GM18502 (cell line): ENCODE measurements around the gene TBR1.

Source experiments
- ATAC-seq: cut with Tn5 transposase; IDR thresholded peaks from one replicate; pipeline ENCODE4 v1.9.1; 2021; ENCODE audit warnings: mild to moderate bottlenecking; ENCODE audit not compliant: unreplicated experiment, poor library complexity

The TBR1 gene

DNA sequence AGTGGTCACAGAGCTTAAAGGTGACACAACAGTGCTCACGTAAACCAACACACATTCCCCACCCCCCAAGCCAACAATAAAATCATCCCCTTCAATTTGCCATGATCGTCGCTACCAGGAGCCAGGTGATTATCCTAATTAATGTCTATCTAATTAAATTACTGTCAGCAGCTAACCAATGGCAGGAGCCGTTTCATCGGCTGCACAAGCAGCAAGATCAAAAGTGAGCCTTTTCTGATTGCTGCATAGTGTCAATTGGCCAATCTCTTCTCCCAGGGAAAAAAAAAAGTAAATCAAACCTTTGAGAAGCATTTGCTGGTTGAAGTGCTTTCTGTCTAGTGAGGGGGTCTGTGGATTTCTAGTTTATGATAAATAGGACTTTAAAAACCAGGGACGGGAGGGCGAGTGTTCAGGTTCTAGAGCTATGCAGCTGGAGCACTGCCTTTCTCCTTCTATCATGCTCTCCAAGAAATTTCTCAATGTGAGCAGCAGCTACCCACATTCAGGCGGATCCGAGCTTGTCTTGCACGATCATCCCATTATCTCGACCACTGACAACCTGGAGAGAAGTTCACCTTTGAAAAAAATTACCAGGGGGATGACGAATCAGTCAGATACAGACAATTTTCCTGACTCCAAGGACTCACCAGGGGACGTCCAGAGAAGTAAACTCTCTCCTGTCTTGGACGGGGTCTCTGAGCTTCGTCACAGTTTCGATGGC is at the start of gene TBR1:
Gene TBR1 (plus strand): TSS at position 311 of the 721 bp plus-strand sequence. CDS start 114 bp downstream, at position 425.
- no peak for ATAC-seq

DNA sequence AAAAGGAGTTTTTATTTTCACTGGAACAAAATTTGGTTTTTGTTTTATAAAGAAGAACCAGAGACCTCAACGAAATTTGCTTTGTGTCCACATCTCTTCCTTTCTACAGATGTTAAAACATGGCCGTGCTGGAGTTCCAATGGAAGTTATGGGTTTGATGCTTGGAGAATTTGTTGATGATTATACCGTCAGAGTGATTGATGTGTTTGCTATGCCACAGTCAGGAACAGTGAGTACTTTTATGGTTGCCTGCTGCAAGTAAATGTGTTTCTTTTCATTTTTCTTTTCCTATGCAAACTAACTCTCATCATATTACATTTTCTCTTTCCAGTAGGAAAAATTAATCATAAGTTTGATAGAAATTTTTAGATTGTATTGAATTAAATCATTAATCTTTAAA is 48.4 kb upstream of the TBR1 start:
- no peak for ATAC-seq

DNA sequence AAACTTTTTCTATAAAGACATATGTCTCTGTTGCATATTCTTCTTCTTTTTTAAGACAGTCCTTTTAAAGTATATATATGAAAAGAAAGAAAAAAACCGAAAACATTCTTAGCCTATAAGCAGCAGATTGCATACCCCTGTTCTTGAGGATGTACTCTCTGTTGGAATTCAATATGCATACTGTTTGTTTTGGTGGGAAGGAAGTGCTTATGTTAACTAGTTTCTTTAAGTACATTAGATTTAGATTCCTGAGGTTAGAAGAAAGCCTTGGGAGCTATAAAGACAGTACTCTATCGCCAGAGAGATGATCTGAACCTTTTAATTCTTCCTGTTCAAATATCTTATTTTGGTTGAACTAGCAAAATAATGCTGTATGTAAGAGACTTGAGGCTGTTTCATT is 46.8 kb upstream of the TBR1 start:
- no peak for ATAC-seq

DNA sequence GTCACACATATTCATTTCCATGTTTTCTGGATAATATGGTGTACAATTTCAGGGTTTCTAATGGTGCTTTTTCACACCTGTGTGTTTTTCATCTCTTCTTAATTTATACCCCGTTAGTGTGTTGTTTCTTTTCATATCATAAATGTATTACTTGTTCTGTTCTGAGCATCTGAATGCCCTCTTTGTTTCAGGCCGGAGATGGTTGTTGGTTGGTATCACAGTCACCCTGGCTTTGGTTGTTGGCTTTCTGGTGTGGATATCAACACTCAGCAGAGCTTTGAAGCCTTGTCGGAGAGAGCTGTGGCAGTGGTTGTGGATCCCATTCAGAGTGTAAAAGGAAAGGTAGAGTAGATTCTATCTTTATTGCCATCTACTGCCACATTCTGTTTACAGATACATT is 45.1 kb upstream of the TBR1 start:
- ATAC-seq = no peak

DNA sequence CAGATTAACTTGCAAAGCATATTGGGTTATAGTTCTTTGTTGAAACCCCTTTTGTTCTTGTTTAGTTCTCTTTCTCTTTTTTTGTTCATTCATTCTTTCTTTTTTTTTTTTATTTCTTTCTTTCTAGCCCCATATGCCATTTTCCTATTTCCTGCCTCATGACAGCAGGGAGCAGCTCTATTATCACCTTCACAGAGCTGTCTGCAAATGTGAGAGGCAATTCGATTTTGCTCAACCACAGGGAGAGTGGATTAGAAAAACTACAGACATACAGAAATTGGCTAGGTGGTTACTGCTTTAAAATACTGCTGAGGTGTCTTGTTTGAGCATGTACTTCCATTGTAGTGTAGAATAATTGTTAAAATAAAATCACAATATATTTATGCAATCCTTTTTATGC is 44.2 kb upstream of the TBR1 start:
- no peak for ATAC-seq

DNA sequence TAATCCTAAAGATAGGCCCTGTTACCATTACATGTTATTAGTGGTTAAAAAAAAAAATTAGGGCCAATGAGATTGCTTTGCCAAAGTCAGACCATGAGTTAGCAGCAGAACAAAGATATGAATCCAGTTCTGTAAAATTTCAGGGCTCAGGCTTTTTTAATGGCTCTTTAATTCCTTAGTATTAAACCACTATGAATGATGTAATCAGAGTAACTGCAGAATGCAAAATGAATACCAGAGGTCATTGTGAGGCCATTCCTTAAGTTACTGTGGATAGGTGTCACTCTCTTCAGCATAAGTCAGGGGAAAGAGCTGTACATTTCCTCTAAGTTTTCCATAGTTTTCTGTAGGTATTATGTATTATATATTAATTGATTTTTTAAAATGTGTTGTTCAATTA is 42.2 kb upstream of the TBR1 start:
- ATAC-seq = no peak

DNA sequence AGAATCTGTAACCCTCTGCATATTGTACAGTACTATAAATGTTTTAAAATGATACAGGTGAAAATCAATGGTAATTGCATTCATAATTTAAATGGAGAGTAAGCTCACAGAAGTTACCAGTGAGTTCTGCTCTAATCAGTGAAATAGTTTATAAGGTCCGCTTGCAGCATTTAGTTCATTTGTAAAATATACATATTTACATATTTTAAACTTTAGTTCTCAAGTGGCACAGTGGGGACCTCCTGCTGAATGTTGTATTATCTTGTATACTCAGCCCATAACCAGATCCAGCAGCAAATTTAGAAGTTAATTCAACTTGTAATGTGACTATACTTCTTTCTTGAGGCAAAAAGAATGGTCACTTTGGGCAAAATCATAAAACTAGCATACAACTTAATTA is 41.7 kb upstream of the TBR1 start:
- ATAC-seq = no peak

DNA sequence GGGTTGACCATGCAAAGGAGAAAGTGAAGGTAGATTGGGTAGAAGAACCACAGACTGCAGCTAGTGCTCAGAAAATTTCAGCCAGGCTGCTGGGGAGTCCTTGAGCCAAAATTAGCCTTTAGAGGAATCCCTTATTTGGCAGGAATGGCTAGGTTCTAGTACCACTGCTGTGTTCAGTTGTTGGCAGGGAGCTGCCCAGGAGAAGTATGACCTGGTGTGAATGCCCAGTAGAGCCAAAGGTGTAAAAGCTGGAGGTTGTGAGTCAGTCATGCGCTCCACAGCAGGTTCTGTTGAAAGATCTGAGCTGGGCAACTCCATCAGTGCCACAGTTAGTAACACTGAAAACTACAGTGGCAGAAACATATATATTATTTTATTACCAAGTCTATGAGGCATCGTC is 36.4 kb upstream of the TBR1 start:
- no peak for ATAC-seq

DNA sequence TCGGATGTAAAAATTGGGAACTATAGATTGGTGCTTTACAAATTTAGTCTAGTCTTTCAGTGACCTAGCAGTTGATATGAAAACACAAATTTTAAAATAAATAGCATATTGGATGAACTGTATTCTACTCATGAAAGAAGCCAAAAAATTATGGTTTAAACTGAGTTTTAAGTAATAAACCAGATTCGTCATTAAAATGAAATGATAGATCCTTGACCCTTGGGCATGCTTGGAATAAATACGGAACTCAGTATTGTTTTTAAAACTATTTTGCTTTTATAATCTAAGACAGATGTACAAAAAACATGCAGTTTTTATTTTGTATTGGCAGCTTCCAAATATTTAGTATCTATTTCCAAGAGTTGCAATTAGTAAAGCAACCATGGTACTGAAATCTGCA is 34.6 kb upstream of the TBR1 start:
- no peak for ATAC-seq

DNA sequence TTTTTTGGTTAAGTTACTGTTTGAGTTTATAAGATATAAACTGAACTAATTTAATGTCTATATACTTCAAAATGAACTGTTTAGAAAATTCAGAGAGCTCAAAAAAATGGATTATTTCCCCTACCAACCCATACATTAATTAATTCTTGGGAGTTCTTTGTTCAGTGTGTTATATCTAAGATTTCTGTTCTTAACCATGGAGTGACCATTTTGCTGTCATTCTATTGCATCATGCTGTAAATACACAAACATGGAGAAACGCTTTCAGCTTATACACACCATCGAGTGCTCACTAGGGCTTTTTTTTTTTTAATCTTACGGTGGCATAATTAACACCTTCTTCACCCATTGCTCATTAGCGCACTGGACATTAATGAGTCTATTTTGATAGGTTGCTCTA is 33.4 kb upstream of the TBR1 start:
- ATAC-seq = no peak

DNA sequence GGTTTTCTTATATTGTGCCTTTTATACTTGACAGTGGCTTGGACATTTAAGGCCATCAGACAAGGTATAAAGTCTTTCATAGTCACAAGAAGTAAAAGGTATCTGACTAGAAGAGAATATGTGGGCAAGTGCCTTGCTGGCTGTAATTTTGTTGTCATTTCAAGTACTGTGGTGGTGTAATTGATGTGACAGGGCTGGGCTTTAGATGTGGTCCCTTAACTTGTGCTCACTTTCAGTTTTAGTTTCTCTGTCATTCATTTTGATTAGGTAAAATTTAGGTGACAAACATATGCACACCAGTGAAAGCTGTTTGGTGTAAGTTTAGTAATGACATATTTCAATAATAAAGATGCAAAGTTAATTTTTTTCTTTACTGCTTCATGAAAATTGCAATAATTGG is 31.2 kb upstream of the TBR1 start:
- ATAC-seq = peak; percentile 76

DNA sequence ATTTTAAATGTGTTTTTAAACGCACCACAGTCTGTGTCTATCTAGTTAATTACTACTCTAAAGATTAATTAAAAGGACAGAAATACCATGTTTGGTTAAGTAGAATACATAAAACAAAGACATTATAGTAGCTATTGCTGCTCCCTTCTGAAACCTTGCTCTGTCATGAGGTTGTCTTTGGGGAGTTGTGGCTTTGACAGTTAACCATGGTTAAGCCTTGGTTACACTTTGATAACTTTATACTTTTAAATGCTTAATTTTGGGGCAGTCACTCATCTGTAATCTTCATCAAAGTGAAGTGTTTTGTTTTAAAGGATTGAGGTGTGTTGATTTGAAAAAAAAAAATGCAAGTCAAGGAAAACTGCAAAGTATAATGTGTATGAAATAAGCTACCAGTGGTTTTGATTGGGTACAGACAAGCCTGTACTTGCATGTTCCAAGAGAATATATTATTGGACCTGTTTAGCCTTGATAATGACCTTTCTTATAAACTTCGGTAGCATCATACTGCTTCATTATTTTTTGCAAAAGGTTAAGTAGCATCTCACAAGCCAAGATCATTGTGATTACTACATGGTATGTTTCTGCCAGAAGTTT is 29.8 kb upstream of the TBR1 start:
- ATAC-seq = peak; percentile 63

DNA sequence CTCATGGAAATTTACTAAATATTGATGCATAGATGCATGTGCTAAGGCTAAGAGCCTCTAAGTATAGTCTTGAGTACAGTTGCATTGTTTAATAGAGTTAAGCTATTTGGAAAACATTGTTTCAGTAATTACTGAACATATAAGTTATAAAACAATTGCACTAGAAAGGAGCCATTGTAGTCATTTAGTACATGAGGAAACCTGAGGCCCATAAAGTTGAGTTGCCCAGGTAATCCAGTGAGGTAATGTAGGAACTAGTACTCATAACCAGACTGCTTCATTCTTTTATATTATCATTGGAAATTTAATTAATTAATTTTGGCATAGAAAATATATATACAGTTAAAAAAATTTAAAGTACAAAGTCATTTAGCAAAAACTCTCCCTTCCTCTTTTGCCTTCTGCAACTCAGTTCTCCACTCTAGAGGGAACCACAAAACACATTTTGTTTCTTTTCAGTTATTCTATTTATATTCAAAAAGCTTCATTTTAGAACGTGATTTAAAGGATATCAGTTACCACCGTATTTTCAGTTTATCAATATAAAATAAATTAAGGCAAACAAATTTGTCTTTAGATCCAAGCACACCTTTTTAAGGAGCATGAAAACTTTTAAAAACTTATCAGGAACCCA is 27.8 kb upstream of the TBR1 start:
- peak; percentile 44 for ATAC-seq

DNA sequence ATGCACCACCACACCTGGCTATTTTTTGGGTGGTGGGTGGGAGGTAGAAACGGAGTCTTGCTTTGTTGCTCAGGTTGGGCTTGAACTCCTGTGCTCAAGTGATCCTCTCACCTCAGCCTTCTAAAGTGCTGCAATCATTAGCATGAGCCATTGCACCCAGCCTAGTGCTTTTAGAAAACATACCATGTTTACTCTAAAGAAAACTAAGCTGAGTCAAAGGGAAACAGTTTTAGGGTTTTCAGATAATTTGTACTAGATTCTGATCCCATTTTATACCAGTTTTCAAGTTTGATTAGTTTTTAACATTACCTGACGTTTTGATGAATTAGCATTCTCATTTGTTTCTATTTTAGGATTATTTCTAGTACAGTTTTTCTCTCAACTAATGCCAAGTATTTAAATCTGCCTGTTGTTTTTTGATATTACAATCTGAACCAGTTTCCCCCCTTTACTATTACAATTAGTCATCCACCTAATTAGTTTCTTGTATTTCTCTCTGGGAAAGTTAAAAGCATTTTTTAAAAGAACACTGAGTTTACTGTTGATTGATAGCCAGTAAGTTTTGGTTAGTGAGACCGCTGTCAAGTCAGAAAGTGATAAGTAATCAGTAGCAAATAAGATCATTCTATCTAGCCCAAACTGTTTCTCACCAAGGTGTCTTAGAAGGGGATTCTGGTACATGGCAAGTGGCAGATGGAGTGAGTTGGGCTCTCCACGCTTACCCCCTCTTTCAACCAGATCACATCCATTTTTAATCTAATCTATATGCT is 24.2 kb upstream of the TBR1 start:
- ATAC-seq = no peak

DNA sequence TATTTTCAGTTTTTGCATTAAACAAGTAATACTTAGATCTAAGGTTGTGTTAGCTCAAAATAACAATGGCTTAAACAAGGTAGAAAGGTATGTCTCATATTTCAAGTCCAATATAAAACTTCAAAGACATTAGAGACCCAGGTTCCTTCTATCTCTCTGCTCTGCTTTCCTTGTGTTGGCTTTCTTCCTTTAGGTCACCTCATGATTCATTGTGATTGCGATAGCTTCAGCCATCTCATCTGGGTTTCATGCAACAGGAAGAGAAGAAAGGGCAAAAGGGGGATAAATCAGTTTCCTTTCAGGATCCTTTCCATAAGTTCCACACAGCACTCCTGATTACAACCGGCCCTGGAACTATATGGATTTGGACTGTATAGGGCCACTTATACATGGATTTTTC is 16.0 kb upstream of the TBR1 start:
- no peak for ATAC-seq

DNA sequence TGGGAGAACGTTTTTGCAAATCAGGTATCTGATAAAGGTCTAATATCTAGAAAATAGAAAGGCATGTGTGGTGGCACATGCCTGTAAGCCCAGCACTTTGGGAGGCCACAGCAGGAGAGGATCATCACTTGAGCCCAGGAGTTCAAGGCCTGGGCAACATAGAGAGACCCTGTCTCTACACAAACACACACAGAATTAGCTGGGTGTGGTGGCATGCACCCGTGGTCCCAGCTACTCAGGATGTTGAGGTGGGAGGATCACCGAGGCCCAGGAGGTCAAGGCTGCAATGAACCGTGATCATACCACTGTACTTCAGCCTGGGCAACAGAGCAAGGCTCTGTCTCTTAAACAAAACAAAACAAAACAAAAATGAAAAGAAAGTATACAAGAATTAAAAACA is 13.8 kb upstream of the TBR1 start:
- no peak for ATAC-seq

DNA sequence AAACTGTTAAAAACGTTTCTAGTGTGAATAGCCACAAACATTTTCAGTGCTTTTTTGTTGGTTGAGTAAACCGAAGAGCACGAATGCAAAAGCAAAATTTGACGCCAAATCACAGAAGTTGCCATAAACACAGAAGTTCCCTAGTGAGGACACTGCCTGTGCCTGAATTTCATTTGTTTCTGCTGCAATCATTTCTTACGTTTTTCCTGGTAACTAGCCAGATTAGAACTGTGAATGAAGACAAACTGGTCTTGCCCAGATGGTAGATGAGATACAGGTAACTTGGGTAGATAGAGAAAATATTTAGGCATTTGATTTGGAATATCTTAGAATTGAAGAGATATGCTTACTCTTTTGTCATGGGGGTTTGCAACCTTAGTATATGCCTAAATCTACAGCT is 9.8 kb upstream of the TBR1 start:
- no peak for ATAC-seq

DNA sequence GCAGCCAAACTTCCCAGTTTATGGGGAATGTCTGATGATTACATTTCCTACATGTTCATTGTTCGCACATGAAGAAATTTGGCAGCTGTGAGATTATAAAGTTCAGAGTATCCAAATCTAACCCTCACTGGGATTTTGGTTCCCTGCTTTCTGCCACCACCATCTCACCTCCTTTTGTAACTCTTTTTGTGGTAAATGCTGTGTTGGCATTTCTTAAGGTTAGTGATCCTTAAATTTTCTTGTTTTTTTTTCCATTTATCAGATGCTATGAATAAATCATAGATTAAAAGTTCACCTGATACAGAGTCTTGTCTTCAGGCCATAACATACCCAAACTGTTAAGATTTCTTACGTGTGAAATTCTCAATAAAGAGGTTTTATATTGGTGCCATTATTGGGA is 8.5 kb upstream of the TBR1 start:
- ATAC-seq = no peak

DNA sequence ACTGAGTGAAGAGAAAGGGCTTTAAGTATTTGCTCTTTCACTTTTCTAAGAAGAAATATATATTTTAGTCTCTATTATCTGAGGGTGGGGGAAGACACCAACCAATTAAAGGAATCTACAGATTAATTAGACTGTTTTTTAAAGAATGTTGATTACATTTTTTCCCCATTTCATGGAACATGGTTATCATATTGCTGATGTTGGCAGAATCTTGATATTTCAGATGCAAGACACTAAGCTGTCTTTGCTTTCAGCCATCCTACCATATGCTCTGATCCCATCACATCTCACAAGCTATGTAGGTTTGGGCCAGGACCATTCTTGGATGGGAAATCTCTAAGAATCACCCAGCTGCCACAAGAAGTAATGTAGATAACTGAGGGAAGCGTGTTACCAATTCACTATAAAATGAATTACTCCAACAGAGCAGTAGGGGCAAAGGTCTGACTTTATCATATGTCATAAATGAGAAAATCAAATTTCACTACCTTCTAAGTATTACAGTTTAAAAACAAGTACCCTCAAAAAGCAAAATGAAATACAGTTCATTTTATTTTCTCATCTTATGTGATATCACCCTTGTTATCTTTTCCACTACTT is 6.7 kb upstream of the TBR1 start:
- no peak for ATAC-seq

DNA sequence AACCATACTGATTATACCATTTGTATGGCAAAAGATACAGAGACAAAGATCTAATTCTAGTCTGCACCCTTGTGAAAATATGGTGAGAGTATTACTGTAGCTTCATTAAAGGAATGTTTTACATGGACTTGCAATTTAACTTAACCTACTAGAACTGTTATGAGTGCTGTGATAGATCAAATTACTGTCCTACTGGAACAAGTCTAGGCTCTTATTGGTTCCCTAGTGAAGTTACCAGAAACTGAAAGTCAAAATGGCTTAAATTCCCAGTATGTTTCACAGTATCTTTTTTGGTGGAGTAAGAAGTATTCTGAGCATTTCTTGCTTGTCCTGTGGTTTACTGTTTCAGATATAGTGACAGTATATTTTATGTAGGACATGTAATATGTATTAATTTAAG is 3.8 kb upstream of the TBR1 start:
- ATAC-seq = no peak
